ENCODE measurements around the gene SLC31A1.

DNA sequence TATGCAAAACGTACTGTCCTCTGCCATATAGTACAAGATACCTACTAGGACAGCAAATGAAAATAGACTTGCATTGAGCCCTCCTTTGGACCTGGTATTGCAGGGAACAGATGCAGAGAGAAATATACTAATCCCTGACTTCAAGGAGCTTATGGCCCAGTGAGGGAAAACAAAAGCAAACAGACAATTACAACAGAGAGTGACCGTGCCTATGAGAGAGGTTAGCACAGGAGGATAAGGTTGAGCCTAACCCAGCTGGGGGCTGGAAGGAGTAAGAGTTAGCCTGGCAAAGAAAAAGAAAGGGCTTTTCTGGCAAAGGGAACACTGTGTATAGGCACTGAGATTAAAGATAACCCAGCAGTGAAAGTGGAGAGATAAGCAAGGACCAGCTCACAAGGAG lies 48.5 kb downstream of the SLC31A1 start:
- TF ChIP-seq, protein P1, sequence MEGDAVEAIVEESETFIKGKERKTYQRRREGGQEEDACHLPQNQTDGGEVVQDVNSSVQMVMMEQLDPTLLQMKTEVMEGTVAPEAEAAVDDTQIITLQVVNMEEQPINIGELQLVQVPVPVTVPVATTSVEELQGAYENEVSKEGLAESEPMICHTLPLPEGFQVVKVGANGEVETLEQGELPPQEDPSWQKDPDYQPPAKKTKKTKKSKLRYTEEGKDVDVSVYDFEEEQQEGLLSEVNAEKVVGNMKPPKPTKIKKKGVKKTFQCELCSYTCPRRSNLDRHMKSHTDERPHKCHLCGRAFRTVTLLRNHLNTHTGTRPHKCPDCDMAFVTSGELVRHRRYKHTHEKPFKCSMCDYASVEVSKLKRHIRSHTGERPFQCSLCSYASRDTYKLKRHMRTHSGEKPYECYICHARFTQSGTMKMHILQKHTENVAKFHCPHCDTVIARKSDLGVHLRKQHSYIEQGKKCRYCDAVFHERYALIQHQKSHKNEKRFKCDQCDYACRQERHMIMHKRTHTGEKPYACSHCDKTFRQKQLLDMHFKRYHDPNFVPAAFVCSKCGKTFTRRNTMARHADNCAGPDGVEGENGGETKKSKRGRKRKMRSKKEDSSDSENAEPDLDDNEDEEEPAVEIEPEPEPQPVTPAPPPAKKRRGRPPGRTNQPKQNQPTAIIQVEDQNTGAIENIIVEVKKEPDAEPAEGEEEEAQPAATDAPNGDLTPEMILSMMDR (IDR thresholded peaks at IDR 0.05; ENCODE audit: extremely low read depth in 1 of 2, insufficient read depth in 1 of 2, low read depth in 1 of 2, low read length in 2 of 2), result no peak
- TF ChIP-seq EZH2 (IDR thresholded peaks at IDR 0.05; ENCODE audit: borderline replicate concordance, low read depth, low read length, severe bottlenecking) (no peak), POLR2AphosphoS5 (IDR thresholded peaks at IDR 0.05; ENCODE audit: insufficient read depth, low read depth, low read length) (no peak), POLR2A (IDR thresholded peaks at IDR 0.05; ENCODE audit: low read depth, low read length) (no peak), JUN (IDR thresholded peaks at IDR 0.05; ENCODE audit: borderline replicate concordance, insufficient read depth, insufficient read length, low read depth) (no peak), MYC (IDR thresholded peaks at IDR 0.05; ENCODE audit: low read depth, low read length) (no peak), MAX (IDR thresholded peaks at IDR 0.05; ENCODE audit: insufficient read depth, insufficient read length) (no peak)
